Measurements from ENCODE around the gene WNT4.

Gene WNT4

DNA sequence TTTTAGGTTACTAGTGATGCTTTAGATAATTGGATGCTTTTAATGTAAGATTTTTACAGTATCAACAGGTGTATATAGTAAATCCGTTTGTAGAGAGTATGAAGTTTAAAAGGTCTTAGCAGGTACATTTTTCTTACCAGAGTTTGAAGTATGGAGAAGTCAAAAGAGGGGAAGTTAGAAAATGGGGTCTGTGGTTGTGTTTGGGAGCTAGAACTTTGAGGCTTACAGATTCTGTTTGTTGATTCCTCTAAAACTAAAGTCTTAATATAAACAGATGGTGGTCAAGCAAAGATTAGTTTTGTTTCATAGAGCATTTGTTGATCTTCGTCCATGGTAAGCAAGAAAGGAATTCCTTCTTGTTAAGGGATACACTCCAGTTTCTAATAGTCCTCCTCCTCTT is 54.6 kb downstream of the WNT4 start:
- no peak for DNase-seq (ENCODE audit: insufficient read length)
- peak; percentile 40 for FAIRE-seq

DNA sequence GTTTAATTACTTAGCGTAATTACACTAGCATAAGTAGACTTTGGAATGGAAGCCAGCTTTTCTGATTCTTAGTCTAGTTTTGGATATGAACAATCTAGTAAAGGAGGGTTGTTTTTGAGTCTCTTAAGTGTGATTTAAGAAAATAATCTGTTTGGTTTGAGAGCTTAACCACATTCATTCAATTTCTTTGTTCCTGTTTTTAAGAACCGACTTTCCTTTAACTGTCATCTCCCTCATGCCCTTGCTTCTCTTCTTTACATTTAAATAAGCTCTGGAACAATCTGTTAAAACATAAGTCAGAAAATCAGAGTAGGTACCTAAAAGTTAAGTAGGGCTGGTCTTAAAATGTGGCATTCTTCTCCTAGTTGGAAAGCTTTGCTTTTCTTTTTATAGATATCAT is 62.7 kb downstream of the WNT4 start:
- TF ChIP-seq TAF1 (IDR thresholded peaks at IDR 0.05; ENCODE audit: borderline replicate concordance, low read depth, low read length) (no peak), POLR2AphosphoS5 (IDR thresholded peaks at IDR 0.05; ENCODE audit: low read depth, low read length) (no peak), POLR2A (IDR thresholded peaks at IDR 0.05; ENCODE audit: low read depth, low read length) (no peak)
- FAIRE-seq (no peak), DNase-seq (ENCODE audit: insufficient read length) (no peak)

More for the DNA sequence above, 54.6 kb downstream of the WNT4 start:
- no peak for TF ChIP-seq POLR2A (IDR thresholded peaks at IDR 0.05; ENCODE audit: low read depth, low read length)
- TF ChIP-seq POLR2AphosphoS5 (IDR thresholded peaks at IDR 0.05; ENCODE audit: low read depth, low read length) = no peak
- no peak for TF ChIP-seq TAF1 (IDR thresholded peaks at IDR 0.05; ENCODE audit: borderline replicate concordance, low read depth, low read length)

DNA sequence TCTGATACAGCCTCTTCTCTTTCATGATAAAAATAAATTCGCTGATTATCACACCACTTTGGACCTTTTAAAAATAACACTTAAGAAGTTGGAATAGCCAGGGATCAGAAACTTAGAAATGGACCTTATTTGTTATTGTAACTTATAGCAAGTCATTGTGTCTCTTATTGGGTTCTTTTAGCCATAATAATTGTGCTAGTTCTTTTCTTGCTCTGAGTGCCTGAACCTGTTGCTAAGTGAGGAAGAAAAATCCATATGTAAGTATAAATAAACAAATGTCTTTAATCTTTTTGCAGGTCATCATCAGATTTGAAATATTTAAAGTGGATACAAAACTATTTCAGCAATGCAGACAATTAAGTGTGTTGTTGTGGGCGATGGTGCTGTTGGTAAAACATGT is 64.8 kb downstream of the WNT4 start:
- no peak for FAIRE-seq
- no peak for DNase-seq (ENCODE audit: insufficient read length)
- TF ChIP-seq POLR2AphosphoS5 (IDR thresholded peaks at IDR 0.05; ENCODE audit: low read depth, low read length) = no peak
- no peak for TF ChIP-seq TAF1 (IDR thresholded peaks at IDR 0.05; ENCODE audit: borderline replicate concordance, low read depth, low read length)
- TF ChIP-seq POLR2A (IDR thresholded peaks at IDR 0.05; ENCODE audit: low read depth, low read length) = no peak

DNA sequence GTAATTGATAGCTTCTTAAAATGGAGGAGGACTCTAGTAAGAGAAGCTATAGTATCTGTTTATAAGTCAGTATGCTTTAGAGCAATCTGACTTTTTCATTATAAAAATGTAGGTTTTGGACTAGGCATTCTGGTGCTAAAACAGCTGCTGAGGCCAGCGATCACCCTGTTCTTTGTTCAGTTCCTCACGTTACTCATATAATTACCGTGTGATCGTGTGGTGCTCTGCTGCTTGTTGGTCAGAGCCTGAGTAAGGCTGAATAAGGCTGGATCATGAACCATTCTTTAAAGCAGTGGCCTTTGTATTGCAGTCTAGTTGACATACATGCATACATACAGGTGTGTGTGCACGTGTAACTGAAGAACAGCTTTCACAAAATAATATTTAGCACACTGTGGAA is 65.2 kb downstream of the WNT4 start:
- no peak for TF ChIP-seq POLR2AphosphoS5 (IDR thresholded peaks at IDR 0.05; ENCODE audit: low read depth, low read length)
- DNase-seq (ENCODE audit: insufficient read length) (no peak), FAIRE-seq (peak; percentile 66)

DNA sequence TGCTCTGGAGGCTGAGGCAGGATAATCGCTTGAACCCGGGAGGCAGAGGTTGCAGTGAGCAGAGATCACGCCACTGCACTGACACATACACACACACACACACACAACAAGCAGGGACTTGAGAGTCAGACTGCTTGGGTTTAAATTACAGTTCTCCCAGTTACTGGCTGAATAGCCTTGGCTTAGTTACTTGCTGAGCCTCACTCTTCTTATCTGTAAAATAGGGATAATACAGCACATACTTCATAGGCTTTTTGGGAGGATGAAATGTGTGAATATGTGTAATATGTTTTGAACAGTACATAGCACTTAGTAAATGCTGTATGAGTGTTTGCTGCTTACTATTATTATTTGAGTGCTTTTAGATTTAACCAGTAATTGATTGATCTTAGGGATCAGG is 66.6 kb downstream of the WNT4 start:
- no peak for FAIRE-seq
- no peak for TF ChIP-seq POLR2A (IDR thresholded peaks at IDR 0.05; ENCODE audit: low read depth, low read length)
- no peak for TF ChIP-seq TAF1 (IDR thresholded peaks at IDR 0.05; ENCODE audit: borderline replicate concordance, low read depth, low read length)
- no peak for TF ChIP-seq POLR2AphosphoS5 (IDR thresholded peaks at IDR 0.05; ENCODE audit: low read depth, low read length)
- no peak for DNase-seq (ENCODE audit: insufficient read length)

DNA sequence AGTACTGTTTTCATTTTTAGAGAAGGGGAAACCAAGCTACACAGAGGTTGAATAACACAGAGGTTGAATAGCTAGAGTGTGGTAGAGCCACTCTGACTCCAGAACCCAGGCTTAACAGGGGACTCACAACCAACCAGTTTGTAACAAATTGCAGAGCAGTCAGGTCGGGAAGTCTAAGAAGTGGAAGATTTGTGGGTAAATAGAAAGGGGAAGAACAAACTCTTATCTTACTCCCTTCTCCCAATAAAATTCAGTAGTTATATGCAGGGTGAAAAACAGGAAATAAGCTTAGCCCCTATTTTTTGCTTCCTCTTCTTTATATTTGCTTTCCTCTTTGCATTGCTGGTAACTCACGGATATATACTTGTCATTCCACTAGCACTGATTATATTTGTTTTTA is 67.2 kb downstream of the WNT4 start:
- FAIRE-seq = peak; percentile 81
- no peak for TF ChIP-seq POLR2A (IDR thresholded peaks at IDR 0.05; ENCODE audit: low read depth, low read length)
- TF ChIP-seq TAF1 (IDR thresholded peaks at IDR 0.05; ENCODE audit: borderline replicate concordance, low read depth, low read length) = no peak
- TF ChIP-seq POLR2AphosphoS5 (IDR thresholded peaks at IDR 0.05; ENCODE audit: low read depth, low read length) = no peak
- no peak for DNase-seq (ENCODE audit: insufficient read length)

DNA sequence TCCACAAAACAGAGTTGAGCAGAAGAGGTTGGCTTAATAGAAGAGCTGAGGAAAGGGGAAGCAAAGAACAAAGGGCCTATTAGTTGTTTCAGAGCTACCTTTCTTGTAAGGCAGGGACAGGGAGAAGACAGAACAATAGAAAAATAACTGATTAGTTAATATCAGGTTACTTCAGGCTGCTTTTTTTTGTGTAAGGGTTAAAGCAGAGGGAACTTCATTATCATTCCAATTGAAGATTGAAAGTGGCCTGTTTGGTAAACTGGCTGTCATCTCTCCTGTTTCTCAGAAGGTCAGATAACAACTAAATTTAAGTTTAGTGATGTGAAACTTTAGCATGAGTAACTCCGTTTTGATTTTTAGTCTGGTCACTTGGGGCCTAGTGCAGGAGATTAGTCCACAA is 68.1 kb downstream of the WNT4 start:
- TF ChIP-seq POLR2A (IDR thresholded peaks at IDR 0.05; ENCODE audit: low read depth, low read length) (no peak), TAF1 (IDR thresholded peaks at IDR 0.05; ENCODE audit: borderline replicate concordance, low read depth, low read length) (no peak), POLR2AphosphoS5 (IDR thresholded peaks at IDR 0.05; ENCODE audit: low read depth, low read length) (no peak)
- FAIRE-seq = peak; percentile 51
- no peak for DNase-seq (ENCODE audit: insufficient read length)

DNA sequence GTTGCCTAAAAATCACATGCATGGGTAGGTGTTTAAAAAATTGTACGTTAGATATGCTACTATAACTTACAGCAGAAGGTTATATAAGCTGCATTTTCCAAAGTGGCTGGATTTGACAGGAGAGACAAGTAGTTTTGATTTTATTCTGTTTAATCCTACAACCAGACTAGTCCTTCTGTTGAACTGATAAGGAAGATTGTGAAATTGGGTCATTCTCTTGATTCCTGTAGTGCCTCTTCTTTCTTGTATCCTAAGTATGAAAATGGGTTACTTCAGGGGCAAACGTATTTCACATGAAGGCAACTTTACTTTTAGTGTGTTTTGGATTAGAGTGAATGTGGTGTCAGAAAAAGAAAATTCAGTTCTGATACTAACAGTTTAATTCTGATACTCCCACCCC is 71.4 kb downstream of the WNT4 start:
- FAIRE-seq (no peak), DNase-seq (ENCODE audit: insufficient read length) (no peak)
- no peak for TF ChIP-seq TAF1 (IDR thresholded peaks at IDR 0.05; ENCODE audit: borderline replicate concordance, low read depth, low read length)
- no peak for TF ChIP-seq POLR2AphosphoS5 (IDR thresholded peaks at IDR 0.05; ENCODE audit: low read depth, low read length)
- TF ChIP-seq POLR2A (IDR thresholded peaks at IDR 0.05; ENCODE audit: low read depth, low read length) = no peak
